ENCODE measurements around the gene RAB6B. TPM values are rescaled to one million over a fixed set of nuclear protein-coding genes. Genes with fewer than 3 reads are reported as not detected.
A peak's percentile ranks its signal among the peaks of the same experiment; 100 is the strongest.

RAB6B gene
- total RNA-seq, 1 experiment from 2014 or later, result 1.2 TPM

GRCh38 chr3:133893683-133894352, 1.9 kb downstream of the RAB6B start:
- no peak for DNase-seq
- H3K36me3 ChIP-seq (replicated peaks; ENCODE audit: control insufficient read depth, insufficient read depth, low read length), result no peaks in the 10 kb centered on the region
- peaks cover 47% of the 10 kb centered on the region for H3K27me3 ChIP-seq (ENCODE audit: control insufficient read depth, insufficient read depth, low read length)
- H3K4me3 ChIP-seq (ENCODE audit: insufficient read depth, low read depth, low read length), result peak overlapping the region; percentile 70

- H3K4me3 ChIP-seq (ENCODE audit: insufficient read depth, low read depth, low read length), result no peak overlapping the region
- H3K36me3 ChIP-seq (replicated peaks; ENCODE audit: control insufficient read depth, insufficient read depth, low read length), result no peaks in the 10 kb centered on the region
- no peak for DNase-seq
- peaks cover 44% of the 10 kb centered on the region for H3K27me3 ChIP-seq (ENCODE audit: control insufficient read depth, insufficient read depth, low read length)
Measured at GRCh38 chr3:133892541-133893231, 3.0 kb downstream of the RAB6B start.

DNA sequence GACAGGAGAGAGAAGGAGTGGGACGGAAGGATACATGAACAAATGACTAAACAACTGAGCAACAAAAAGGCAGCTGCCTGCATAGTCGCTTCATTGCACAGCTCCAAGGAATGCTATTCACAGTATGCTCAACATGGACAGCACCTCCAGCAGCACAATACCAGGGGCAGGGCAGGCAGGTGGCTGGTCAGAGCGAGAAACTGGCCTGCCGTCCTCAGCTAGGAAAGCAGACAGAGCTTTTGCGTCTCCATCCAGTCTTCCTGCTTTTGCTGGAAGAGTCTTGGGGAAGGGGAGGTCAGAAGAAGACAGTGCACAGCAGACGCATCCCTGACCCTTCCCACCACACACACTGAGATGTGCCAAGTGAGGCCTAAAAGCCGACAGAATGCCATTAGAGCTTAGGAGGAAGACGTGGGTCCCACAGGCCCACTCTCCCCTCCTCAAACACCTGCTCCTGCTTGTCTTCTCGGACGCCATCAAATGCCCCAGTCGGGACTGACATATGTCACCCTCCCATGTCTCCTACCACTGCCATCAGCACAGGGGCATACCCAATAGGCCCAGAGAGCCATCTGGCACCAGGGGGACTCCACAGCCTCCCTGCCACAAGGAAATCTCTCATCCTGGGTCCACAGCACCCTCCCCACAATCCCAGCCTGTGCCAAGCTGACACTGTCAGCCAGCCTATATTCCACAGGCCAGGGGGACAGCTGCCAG, 3.9 kb downstream of the RAB6B start:
- Histone ChIP-seq H3K36me3 (replicated peaks; ENCODE audit: control insufficient read depth, insufficient read depth, low read length) (no peaks in the 10 kb centered on the region), H3K27me3 (ENCODE audit: control insufficient read depth, insufficient read depth, low read length) (peaks cover 36% of the 10 kb centered on the region)
- DNase-seq, result peak; percentile 6

DNA sequence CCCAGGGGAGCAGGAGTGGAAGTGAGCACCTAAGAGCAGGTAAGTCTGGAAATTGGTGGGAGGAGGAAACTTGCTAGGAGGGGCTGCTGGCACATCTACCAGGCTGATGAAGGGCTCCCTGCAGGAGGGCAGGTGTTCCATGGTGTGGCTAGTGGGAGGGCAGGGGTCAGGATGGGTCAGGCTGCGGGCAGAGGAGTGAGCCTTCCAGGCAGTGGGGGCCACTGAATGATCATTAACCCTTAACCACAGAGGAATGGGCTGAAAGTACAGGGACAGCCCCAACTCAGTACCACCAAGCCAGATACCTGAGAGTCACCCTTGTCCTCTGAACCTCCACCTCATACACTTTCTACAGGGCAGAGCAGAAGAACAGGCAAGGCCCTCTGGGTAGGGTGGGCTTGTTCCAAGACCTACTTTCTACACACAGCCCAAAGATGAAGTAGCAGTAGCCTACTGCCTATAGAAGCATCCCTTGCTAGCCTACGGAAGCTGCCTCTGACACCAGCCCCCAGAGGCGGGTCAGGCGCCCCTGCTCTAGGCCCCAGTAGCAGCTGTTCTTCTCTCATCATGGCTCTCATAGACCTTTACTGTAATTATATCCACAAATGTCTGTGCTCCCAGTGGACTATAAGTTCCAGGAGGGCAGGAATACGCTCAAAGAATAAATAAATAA, 4.6 kb downstream of the RAB6B start:
- DNase-seq, result peak; percentile 12
- Histone ChIP-seq H3K4me3 (ENCODE audit: insufficient read depth, low read depth, low read length) (no peak overlapping the region), H3K36me3 (replicated peaks; ENCODE audit: control insufficient read depth, insufficient read depth, low read length) (no peaks in the 10 kb centered on the region), H3K27me3 (ENCODE audit: control insufficient read depth, insufficient read depth, low read length) (peaks cover 28% of the 10 kb centered on the region)

More for the DNA sequence above, 3.9 kb downstream of the RAB6B start:
- H3K4me3 ChIP-seq (ENCODE audit: insufficient read depth, low read depth, low read length), result no peak overlapping the region

DNA sequence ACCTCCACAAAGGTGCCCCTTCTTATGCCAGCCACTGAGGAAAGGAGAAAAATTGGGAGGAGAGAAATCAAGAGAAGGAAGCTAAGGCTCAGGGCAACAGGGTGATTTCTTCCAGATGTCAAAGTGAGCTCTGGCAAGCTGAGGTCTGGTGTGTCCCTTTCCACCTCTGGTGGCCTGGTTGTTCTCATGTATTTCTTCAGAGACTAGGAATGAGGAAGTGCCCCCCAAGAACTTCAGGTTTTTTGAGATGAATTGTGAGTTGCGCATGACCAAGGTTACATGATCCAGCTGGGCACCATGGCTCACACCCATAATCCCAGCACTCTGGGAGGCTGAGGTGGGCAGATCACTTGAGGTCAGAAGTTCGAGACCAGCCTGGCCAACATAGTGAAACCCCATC, 5.6 kb downstream of the RAB6B start:
- Histone ChIP-seq H3K4me3 (ENCODE audit: insufficient read depth, low read depth, low read length) (no peak overlapping the region), H3K27me3 (ENCODE audit: control insufficient read depth, insufficient read depth, low read length) (peaks cover 20% of the 10 kb centered on the region), H3K36me3 (replicated peaks; ENCODE audit: control insufficient read depth, insufficient read depth, low read length) (no peaks in the 10 kb centered on the region)
- no peak for DNase-seq

GRCh38 chr3:133888726-133889340, 6.8 kb downstream of the RAB6B start:
- Histone ChIP-seq H3K4me3 (ENCODE audit: insufficient read depth, low read depth, low read length) (no peak overlapping the region), H3K36me3 (replicated peaks; ENCODE audit: control insufficient read depth, insufficient read depth, low read length) (no peaks in the 10 kb centered on the region), H3K27me3 (ENCODE audit: control insufficient read depth, insufficient read depth, low read length) (peaks cover 10% of the 10 kb centered on the region)
- DNase-seq, result peak; percentile 9

DNA sequence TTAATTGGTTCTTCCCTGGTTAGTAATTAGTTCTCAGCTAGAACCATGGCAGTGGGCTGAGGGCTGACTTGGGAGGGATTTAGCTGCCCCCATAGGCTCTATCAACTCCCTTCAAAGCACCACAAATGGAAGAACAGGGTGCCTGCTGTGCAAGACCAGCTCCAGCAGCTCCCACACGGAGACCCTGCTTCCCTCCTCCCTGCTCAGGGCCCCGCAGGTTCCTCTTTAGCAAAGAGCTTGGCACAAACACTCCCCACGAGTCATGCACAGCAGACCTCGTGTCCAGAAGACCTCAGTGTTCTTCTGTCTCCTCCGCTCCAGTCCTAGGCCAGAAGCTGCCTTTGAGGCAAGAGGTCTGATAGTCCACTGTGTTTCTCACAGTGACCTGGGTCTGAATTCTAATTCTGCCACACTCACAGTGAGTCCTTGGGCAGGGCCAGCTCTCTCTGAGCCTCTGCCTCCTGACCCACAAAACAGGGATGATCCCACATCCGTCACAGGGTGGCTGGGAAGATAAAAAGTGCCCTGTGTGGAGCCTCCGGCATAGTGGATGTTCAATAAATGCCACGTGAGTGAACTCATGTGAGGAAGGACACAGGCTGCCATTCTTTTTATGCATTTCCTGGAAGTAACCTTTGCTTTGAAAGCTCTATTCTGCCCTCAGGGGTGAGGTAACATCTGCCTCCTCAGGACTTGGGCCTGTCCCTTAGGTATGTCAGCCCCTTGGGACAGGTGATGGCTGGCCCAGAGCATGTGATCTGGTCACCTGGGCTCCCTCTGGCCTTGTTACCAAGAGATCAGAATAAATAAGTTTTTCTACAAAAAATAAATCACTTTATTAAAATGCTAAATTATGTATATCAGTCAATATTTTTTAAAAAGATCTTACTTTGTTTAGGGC, 7.6 kb downstream of the RAB6B start:
- H3K36me3 ChIP-seq (replicated peaks; ENCODE audit: control insufficient read depth, insufficient read depth, low read length), result no peaks in the 10 kb centered on the region
- peak; percentile 19 for DNase-seq
- no peak overlapping the region for H3K4me3 ChIP-seq (ENCODE audit: insufficient read depth, low read depth, low read length)
- peaks cover 3% of the 10 kb centered on the region for H3K27me3 ChIP-seq (ENCODE audit: control insufficient read depth, insufficient read depth, low read length)

- Histone ChIP-seq H3K36me3 (replicated peaks; ENCODE audit: control insufficient read depth, insufficient read depth, low read length) (no peaks in the 10 kb centered on the region), H3K4me3 (ENCODE audit: insufficient read depth, low read depth, low read length) (no peak overlapping the region), H3K27me3 (ENCODE audit: control insufficient read depth, insufficient read depth, low read length) (no peaks in the 10 kb centered on the region; the same call in 1 of the 2 replicates)
- peak; percentile 42 for DNase-seq
Measured at GRCh38 chr3:133887074-133887802, 8.4 kb downstream of the RAB6B start.

GRCh38 chr3:133886031-133886722, 9.5 kb downstream of the RAB6B start:
- DNase-seq, result peak; percentile 13
- no peaks in the 10 kb centered on the region for H3K27me3 ChIP-seq (ENCODE audit: control insufficient read depth, insufficient read depth, low read length)
- no peaks in the 10 kb centered on the region for H3K36me3 ChIP-seq (replicated peaks; ENCODE audit: control insufficient read depth, insufficient read depth, low read length)
- no peak overlapping the region for H3K4me3 ChIP-seq (ENCODE audit: insufficient read depth, low read depth, low read length)

- DNase-seq, result peak; percentile 7
- Histone ChIP-seq H3K27me3 (ENCODE audit: control insufficient read depth, insufficient read depth, low read length) (no peaks in the 10 kb centered on the region), H3K36me3 (replicated peaks; ENCODE audit: control insufficient read depth, insufficient read depth, low read length) (no peaks in the 10 kb centered on the region), H3K4me3 (ENCODE audit: insufficient read depth, low read depth, low read length) (no peak overlapping the region)
Measured at GRCh38 chr3:133884887-133885711, 10.6 kb downstream of the RAB6B start.

DNA sequence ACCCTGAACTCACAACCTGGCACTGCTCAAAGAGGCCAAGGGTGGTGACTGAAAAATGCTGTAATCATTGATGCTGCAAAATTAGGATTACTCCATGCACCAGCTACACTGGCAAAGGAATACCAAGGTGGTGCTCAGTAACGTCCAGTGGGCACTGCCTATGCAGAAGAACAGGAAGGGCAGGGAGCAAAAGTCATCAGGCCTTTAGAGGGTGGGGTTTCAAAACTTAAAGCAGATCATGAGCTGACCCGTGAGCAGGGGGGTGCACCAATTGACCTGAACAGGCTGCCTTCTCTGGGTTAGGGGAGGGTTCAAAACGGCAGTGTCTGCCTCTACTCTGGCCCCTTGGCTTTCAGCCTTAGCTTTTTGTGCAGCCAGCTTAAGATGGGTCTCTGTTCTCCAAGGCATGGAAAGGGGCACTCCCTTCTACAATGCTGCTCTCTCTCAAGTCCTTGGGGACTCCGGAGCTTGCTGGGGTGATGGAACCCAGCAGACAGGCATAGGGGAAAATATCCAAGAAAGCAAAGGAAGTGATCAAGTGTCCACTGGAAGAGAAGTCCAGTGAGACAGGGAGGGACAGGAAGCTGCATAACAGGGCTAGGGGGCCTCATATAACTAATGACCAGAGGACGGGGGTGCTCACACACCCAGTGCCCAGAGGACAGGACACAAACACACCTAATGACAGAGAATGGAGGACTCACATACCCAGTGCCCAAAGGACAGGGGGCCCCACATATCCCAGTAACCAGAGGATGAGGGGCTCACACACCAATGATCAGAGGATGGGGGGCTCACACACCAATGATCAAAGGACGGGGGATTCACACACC, 11.4 kb downstream of the RAB6B start:
- Histone ChIP-seq H3K27me3 (ENCODE audit: control insufficient read depth, insufficient read depth, low read length) (no peaks in the 10 kb centered on the region), H3K4me3 (ENCODE audit: insufficient read depth, low read depth, low read length) (no peak overlapping the region), H3K36me3 (replicated peaks; ENCODE audit: control insufficient read depth, insufficient read depth, low read length) (no peaks in the 10 kb centered on the region)
- no peak for DNase-seq
